Activated naive CD8-positive, alpha-beta T cell treated with anti-CD3 and anti-CD28 coated beads, Interleukin-2, amount 10 ng/mL, durations not matched to agents 7 days and 5 days (primary cell): ENCODE results near the gene PPP2R5D. TPM values are rescaled to one million over a fixed set of nuclear protein-coding genes. Genes with fewer than 3 reads are reported as not detected.
A peak's percentile ranks its signal among the peaks of the same experiment; 100 is the strongest.
"Not testable (repeated sequence)": the region's sequence is repeated elsewhere in the genome, so short reads cannot be mapped to it uniquely, and the experiment has no call there.

Experiments used
- ATAC-seq: fragments of 150-1000 bp; cut with Tn5 transposase; one replicate; pipeline ENCODE4 v1.10.0; 2021; ENCODE audit warnings: low read depth, moderate library complexity
- POLR2A ChIA-PET: fragments of 350-600 bp; sonication (Branson Sonifier 250); formaldehyde crosslinking; loops from one replicate; lab custom pipeline; 2021; ENCODE audit warnings: antibody characterized with exemption; lab: Charles Lee
- DNase-seq: peaks from one replicate; pipeline ENCODE4 v3.0.0; 2021
- H3K27ac Mint-ChIP-seq: one replicate; pipeline ENCODE4 v1.8.0; 2022; ENCODE audit warnings: mild to moderate bottlenecking, mixed read lengths
- H3K27me3 Mint-ChIP-seq: one replicate; pipeline ENCODE4 v1.8.0; 2022; ENCODE audit warnings: mild to moderate bottlenecking, moderate library complexity, mixed read lengths
- H3K36me3 Mint-ChIP-seq: one replicate; pipeline ENCODE4 v1.8.0; 2021; ENCODE audit warnings: mild to moderate bottlenecking, mixed read lengths
- H3K4me1 Mint-ChIP-seq: one replicate; pipeline ENCODE4 v1.8.0; 2021; ENCODE audit warnings: mixed read lengths
- H3K4me3 Mint-ChIP-seq: one replicate; pipeline ENCODE4 v1.8.0; 2022; ENCODE audit warnings: mild to moderate bottlenecking, moderate library complexity, mixed read lengths
- H3K9me3 Mint-ChIP-seq: one replicate; pipeline ENCODE4 v1.8.0; 2021; ENCODE audit warnings: mixed read lengths
- total RNA-seq, 2 experiments: library from RNA; stranded (reverse); gene quantifications; one replicate each; pipeline ENCODE4 v1.2.3, GENCODE V29; 2021

Gene PPP2R5D
- total RNA-seq, 2 experiments from 2014 or later, result 54.7 to 58.8 TPM

- ATAC-seq, H3K27ac Mint-ChIP-seq, H3K4me1 Mint-ChIP-seq, H3K27me3 Mint-ChIP-seq, H3K9me3 Mint-ChIP-seq, H3K4me3 Mint-ChIP-seq, H3K36me3 Mint-ChIP-seq, POLR2A ChIA-PET, DNase-seq: not testable (repeated sequence)
These were observed 30.0 kb upstream of the PPP2R5D start for GRCh38 chr6:42954405-42954804.

- POLR2A ChIA-PET, result interaction anchor here (0.8 kb wide), 1 partner anchor 20 kb away, joined by 3 read pairs; no protein-coding TSS in a partner anchor
- peaks cover 11% of the 10 kb centered on the region for H3K4me1 Mint-ChIP-seq
- H3K9me3 Mint-ChIP-seq, result no peaks in the 10 kb centered on the region
- ATAC-seq (no peak), DNase-seq (no peak)
- peaks cover 6% of the 10 kb centered on the region for H3K36me3 Mint-ChIP-seq
- H3K27me3 Mint-ChIP-seq, result peaks cover 6% of the 10 kb centered on the region
- no peak overlapping the region for H3K27ac Mint-ChIP-seq
- H3K4me3 Mint-ChIP-seq, result no peak overlapping the region
These were observed 26.2 kb upstream of the PPP2R5D start for GRCh38 chr6:42958125-42958524.

- peaks cover 11% of the 10 kb centered on the region for H3K4me1 Mint-ChIP-seq
- H3K27ac Mint-ChIP-seq, result no peak overlapping the region
- no peak for DNase-seq
- H3K4me3 Mint-ChIP-seq, result peak overlapping the region; percentile 77
- H3K27me3 Mint-ChIP-seq, result peaks cover 6% of the 10 kb centered on the region
- ATAC-seq, result no peak
- no peaks in the 10 kb centered on the region for H3K9me3 Mint-ChIP-seq
- POLR2A ChIA-PET, result interaction anchor here (0.6 to 1.1 kb wide), 2 partner anchors 21 to 895 kb away, joined by 3 to 4 read pairs; no protein-coding TSS in a partner anchor
- H3K36me3 Mint-ChIP-seq, result peaks cover 9% of the 10 kb centered on the region
These were observed 24.5 kb upstream of the PPP2R5D start for GRCh38 chr6:42959917-42960242.

- Mint-ChIP-seq H3K27me3 (peaks cover 6% of the 10 kb centered on the region), H3K9me3 (no peaks in the 10 kb centered on the region), H3K4me1 (peaks cover 11% of the 10 kb centered on the region), H3K36me3 (peaks cover 9% of the 10 kb centered on the region), H3K4me3 (peak within 1 kb of the TSS; percentile 77), H3K27ac (no peak within 1 kb of the TSS)
- POLR2A ChIA-PET, result interaction anchor here (0.6 to 1.6 kb wide), 3 partner anchors 10 to 896 kb away, joined by 3 to 4 read pairs (median 4); no protein-coding TSS in a partner anchor
- ATAC-seq, result peak; percentile 77
- peak; percentile 59 for DNase-seq
These were observed 23.9 kb upstream of the PPP2R5D start, which contains the start of gene GNMT for GRCh38 chr6:42960243-42961019. Gene GNMT (plus strand): TSS chr6:42960754. CDS start chr6:42960768, 14 bp downstream.

- peak overlapping the region; percentile 77 for H3K4me3 Mint-ChIP-seq
- ATAC-seq (peak; percentile 7), DNase-seq (no peak)
- peaks cover 11% of the 10 kb centered on the region for H3K4me1 Mint-ChIP-seq
- no peaks in the 10 kb centered on the region for H3K9me3 Mint-ChIP-seq
- POLR2A ChIA-PET, result interaction anchor here (0.7 to 1.6 kb wide), 2 partner anchors 10 to 18 kb away, joined by 4 to 6 read pairs; partner anchors contain the start of gene PEX6
- H3K27ac Mint-ChIP-seq, result no peak overlapping the region
- peaks cover 9% of the 10 kb centered on the region for H3K36me3 Mint-ChIP-seq
- H3K27me3 Mint-ChIP-seq, result peaks cover 6% of the 10 kb centered on the region
These were observed 23.3 kb upstream of the PPP2R5D start for GRCh38 chr6:42961020-42961470.

GRCh38 chr6:42962096-42962495 lies 22.3 kb upstream of the PPP2R5D start:
- Mint-ChIP-seq H3K36me3 (peaks cover 9% of the 10 kb centered on the region), H3K4me1 (peaks cover 11% of the 10 kb centered on the region), H3K4me3 (no peak overlapping the region), H3K27me3 (peaks cover 6% of the 10 kb centered on the region), H3K27ac (no peak overlapping the region), H3K9me3 (no peaks in the 10 kb centered on the region)
- DNase-seq (no peak), ATAC-seq (no peak)
- POLR2A ChIA-PET, result no interaction called here

GRCh38 chr6:42962502-42963178 lies 21.7 kb upstream of the PPP2R5D start:
- Mint-ChIP-seq H3K27me3 (peaks cover 6% of the 10 kb centered on the region), H3K4me1 (peaks cover 11% of the 10 kb centered on the region), H3K36me3 (peaks cover 9% of the 10 kb centered on the region), H3K4me3 (no peak overlapping the region), H3K9me3 (no peaks in the 10 kb centered on the region), H3K27ac (no peak overlapping the region)
- DNase-seq (no peak), ATAC-seq (no peak)
- POLR2A ChIA-PET, result no interaction called here

GRCh38 chr6:42963179-42963854 lies 21.1 kb upstream of the PPP2R5D start:
- Mint-ChIP-seq H3K4me1 (peaks cover 11% of the 10 kb centered on the region), H3K4me3 (no peak overlapping the region), H3K27ac (no peak overlapping the region), H3K36me3 (peaks cover 9% of the 10 kb centered on the region), H3K9me3 (no peaks in the 10 kb centered on the region), H3K27me3 (peaks cover 6% of the 10 kb centered on the region)
- ATAC-seq, result no peak
- no peak for DNase-seq
- POLR2A ChIA-PET, result no interaction called here

- Mint-ChIP-seq H3K27me3 (peaks cover 6% of the 10 kb centered on the region), H3K4me3 (no peak overlapping the region), H3K27ac (no peak overlapping the region), H3K36me3 (peaks cover 9% of the 10 kb centered on the region), H3K9me3 (no peaks in the 10 kb centered on the region), H3K4me1 (peaks cover 11% of the 10 kb centered on the region)
- DNase-seq (no peak), ATAC-seq (peak; percentile 54)
- POLR2A ChIA-PET, result interaction anchor here (0.7 to 3.6 kb wide), 3 partner anchors 15 to 169 kb away, joined by 3 to 23 read pairs (median 4); partner anchors contain the start of gene PEX6
These were observed 20.3 kb upstream of the PPP2R5D start for GRCh38 chr6:42963855-42964605.

- H3K4me1 Mint-ChIP-seq, result peaks cover 1% of the 10 kb centered on the region
- peaks cover 9% of the 10 kb centered on the region for H3K36me3 Mint-ChIP-seq
- DNase-seq, result no peak
- no peak for ATAC-seq
- POLR2A ChIA-PET, result interaction anchor here (1.0 to 3.6 kb wide), 3 partner anchors 9 to 37 kb away, joined by 3 to 23 read pairs (median 4); partner anchors contain the start of genes CNPY3 and PEX6
- H3K9me3 Mint-ChIP-seq, result no peaks in the 10 kb centered on the region
- H3K27me3 Mint-ChIP-seq, result no peaks in the 10 kb centered on the region
- H3K27ac Mint-ChIP-seq, result no peak overlapping the region
- H3K4me3 Mint-ChIP-seq, result no peak overlapping the region
These were observed 17.8 kb upstream of the PPP2R5D start for GRCh38 chr6:42966571-42966970.

GRCh38 chr6:42967228-42967627 lies 17.1 kb upstream of the PPP2R5D start:
- H3K4me1 Mint-ChIP-seq, result peaks cover 2% of the 10 kb centered on the region
- POLR2A ChIA-PET, result interaction anchor here (1.0 to 3.6 kb wide), 3 partner anchors 8 to 38 kb away, joined by 3 to 23 read pairs (median 4); partner anchors contain the start of genes CNPY3 and PEX6
- no peaks in the 10 kb centered on the region for H3K9me3 Mint-ChIP-seq
- no peak overlapping the region for H3K4me3 Mint-ChIP-seq
- H3K27me3 Mint-ChIP-seq, result no peaks in the 10 kb centered on the region
- H3K36me3 Mint-ChIP-seq, result peaks cover 7% of the 10 kb centered on the region
- no peak overlapping the region for H3K27ac Mint-ChIP-seq
- ATAC-seq, result no peak
- DNase-seq, result no peak

- Mint-ChIP-seq H3K4me3 (no peak overlapping the region), H3K27ac (no peak overlapping the region), H3K4me1 (peaks cover 2% of the 10 kb centered on the region), H3K27me3 (no peaks in the 10 kb centered on the region), H3K9me3 (no peaks in the 10 kb centered on the region), H3K36me3 (peaks cover 3% of the 10 kb centered on the region)
- POLR2A ChIA-PET, result no interaction called here
- DNase-seq (no peak), ATAC-seq (no peak)
These were observed 16.2 kb upstream of the PPP2R5D start for GRCh38 chr6:42968126-42968701.
